GM20000 (cell line): ENCODE results near the gene COL11A2.

Source experiments
- DNase-seq: peaks from one replicate; pipeline ENCODE4 v3.0.0; 2012; ENCODE audit warnings: low spot score
- CTCF ChIP-seq: IDR thresholded peaks from 2 replicates; pipeline ENCODE4 v1.5.1; 2012; ENCODE audit warnings: mild to moderate bottlenecking, control low read depth; ENCODE audit errors: extremely low read depth, missing control alignments

The COL11A2 gene

GRCh38 chr6:33123732-33124524 lies 68.3 kb downstream of the COL11A2 start:
- no peak for DNase-seq
- no peak for TF ChIP-seq CTCF

GRCh38 chr6:33123181-33123580 lies 69.1 kb downstream of the COL11A2 start:
- no peak for DNase-seq
- no peak for TF ChIP-seq CTCF

GRCh38 chr6:33120001-33120400 lies 72.3 kb downstream of the COL11A2 start:
- no peak for TF ChIP-seq CTCF
- no peak for DNase-seq

GRCh38 chr6:33118525-33119123 lies 73.6 kb downstream of the COL11A2 start:
- no peak for DNase-seq

GRCh38 chr6:33117811-33118277 lies 74.4 kb downstream of the COL11A2 start:
- TF ChIP-seq CTCF = no peak
- no peak for DNase-seq

More at GRCh38 chr6:33118525-33119123, 73.6 kb downstream of the COL11A2 start:
- peak; percentile 23 for TF ChIP-seq CTCF

GRCh38 chr6:33116841-33117711 lies 75.2 kb downstream of the COL11A2 start:
- no peak for TF ChIP-seq CTCF
- DNase-seq = no peak
